ENCODE measurements around the gene OGT. TPM values are rescaled to one million over a fixed set of nuclear protein-coding genes. Genes with fewer than 3 reads are reported as not detected.

Gene OGT
- total and polyA plus RNA-seq, 10 of the 15 experiments (the other 5 are each of a cell fraction or from before 2014, with no cell fraction given) = 38.2 to 671 (median 107) TPM

GRCh38 chrX:71533516-71533850 is 579 bp downstream of the OGT start:
- BruUV-seq (replicated peaks) = no TSS peak
- H3K27ac ChIP-seq (ENCODE audit: control insufficient read depth, insufficient read depth) = peak overlapping the region; percentile 83
- H3K36me3 ChIP-seq (ENCODE audit: control insufficient read depth in 2 of 2, insufficient read depth in 2 of 2, low read length in 1 of 2) = no peaks in the 10 kb centered on the region
- H3K79me2 ChIP-seq (ENCODE audit: control insufficient read depth, insufficient read depth, low read length) = peaks cover 55% of the 10 kb centered on the region
- RAD21 ChIA-PET (ENCODE audit: unreplicated experiment) = interaction anchor here (1.0 to 2.9 kb wide), 5 partner anchors 40 to 167 kb away, joined by 4 to 10 read pairs (median 6); partner anchors contain the start of gene TAF1
- H3K4me2 ChIP-seq (ENCODE audit: control insufficient read depth, insufficient read depth) = no peak overlapping the region
- H3K4me3 ChIP-seq = peak overlapping the region; percentile 71
- no peaks in the 10 kb centered on the region for H3K27me3 ChIP-seq (replicated peaks in 1 of 2; ENCODE audit: control insufficient read depth in 2 of 2, insufficient read depth in 2 of 2, low read length in 1 of 2)
- CTCF ChIA-PET = interaction anchor here (1.1 to 2.3 kb wide), 4 partner anchors 17 to 119 kb away, joined by 4 to 7 read pairs (median 6); no protein-coding TSS in a partner anchor
- intact Hi-C loops (cut with micrococcal nuclease; ENCODE audit: unreplicated experiment) (loop anchor here (5.0 kb wide), 1 partner anchor 166 kb away; the partner anchor contains the start of gene TAF1), in situ Hi-C loops (cut with MboI) (loop anchor here (10.0 kb wide), 1 partner anchor 339 kb away; no protein-coding TSS in a partner anchor)
- SMC1A ChIA-PET (ENCODE audit: uncharacterized antibody, unreplicated experiment) = interaction anchor here (1.0 to 7.2 kb wide), 7 partner anchors 9 to 168 kb away, joined by 3 to 51 read pairs (median 5); partner anchors contain the start of genes CXCR3 and TAF1
- TF ChIP-seq CBFB (IDR thresholded peaks at IDR 0.05; ENCODE audit: low read depth) = no peak
- TF ChIP-seq HDAC2 (IDR thresholded peaks at IDR 0.05) = no peak
- no peak for TF ChIP-seq MXI1 (IDR thresholded peaks at IDR 0.05; ENCODE audit: low read depth, low read length)
- no peak for TF ChIP-seq IRF4 (IDR thresholded peaks at IDR 0.05; ENCODE audit: low read depth, low read length)
- TF ChIP-seq PML (IDR thresholded peaks at IDR 0.05; ENCODE audit: low read length) = no peak
- no peak for TF ChIP-seq SMAD1 (IDR thresholded peaks at IDR 0.05; ENCODE audit: low read depth, partially characterized antibody)
- no peak for TF ChIP-seq NR2C2 (IDR thresholded peaks at IDR 0.05; ENCODE audit: borderline replicate concordance, control insufficient read depth, insufficient read length, low read depth)
- TF ChIP-seq USF1 (IDR thresholded peaks at IDR 0.05; ENCODE audit: borderline replicate concordance, extremely low read length, insufficient read depth, low read depth, low read length) = no peak
- TF ChIP-seq ETV6 (conservative IDR thresholded peaks at IDR 0.05 in 1 of 2, IDR thresholded peaks at IDR 0.05 in 1 of 2; ENCODE audit: borderline replicate concordance in 1 of 2, low read depth in 1 of 2) = no peak
- no peak for TF ChIP-seq KDM1A (IDR thresholded peaks at IDR 0.05; ENCODE audit: borderline replicate concordance)
- no peak for TF ChIP-seq NFIC (IDR thresholded peaks at IDR 0.05; ENCODE audit: low read depth, low read length)
- no peak for TF ChIP-seq RELB (IDR thresholded peaks at IDR 0.05; ENCODE audit: low read depth)
- no peak for TF ChIP-seq NKRF (conservative IDR thresholded peaks at IDR 0.05)
- TF ChIP-seq BMI1 (IDR thresholded peaks at IDR 0.05; ENCODE audit: borderline replicate concordance) = no peak
- TF ChIP-seq MEF2A (IDR thresholded peaks at IDR 0.05; ENCODE audit: insufficient read depth, low read depth, low read length) = no peak
- TF ChIP-seq RUNX3 (IDR thresholded peaks at IDR 0.05; ENCODE audit: low read length) = no peak
- TF ChIP-seq E4F1 (IDR thresholded peaks at IDR 0.05; ENCODE audit: borderline replicate concordance, partially characterized antibody) = no peak
- no peak overlapping the region for H2AFZ ChIP-seq (ENCODE audit: control insufficient read depth, low read depth, low read length)
- FAIRE-seq = no peak
- H3K4me1 ChIP-seq (ENCODE audit: control insufficient read depth, insufficient read depth, low read length) = 0 out of 2 replicates have a peak, but pooled peaks cover 3% of the 10 kb centered on the region
- DNase-seq (ENCODE audit: low read depth, low spot score) = no peak
- no peaks in the 10 kb centered on the region; the same call in 2 of the 3 replicates for H3K9me3 ChIP-seq (replicated peaks; ENCODE audit: control insufficient read depth, insufficient read depth, low read length)
- H3K9ac ChIP-seq (ENCODE audit: control insufficient read depth, insufficient read depth, low read length) = peak overlapping the region; percentile 87
- ATAC-seq = no peak
- POLR2A ChIA-PET = interaction anchor here (0.6 to 2.3 kb wide), 7 partner anchors 9 to 428 kb away, joined by 3 to 10 read pairs (median 4); no protein-coding TSS in a partner anchor
- peaks cover 2% of the 10 kb centered on the region; the same call in 1 of the 2 replicates for H4K20me1 ChIP-seq (ENCODE audit: control insufficient read depth, insufficient read depth)
- WGBS (ENCODE audit: insufficient coverage, insufficient replicate concordance, low lambda C conversion rate, missing lambda C conversion rate) = 32% methylated on average over 12 of the region's 12 CpGs

All from GM12878 (cell line).